AG04449 (cell line): ENCODE measurements around the gene CISH.

ENCODE experiments used
- CTCF ChIA-PET: fragments of 350-600 bp; formaldehyde crosslinking; extraction: SDS; loops from one replicate; lab custom pipeline; 2021; ENCODE audit warnings: antibody characterized with exemption; lab: Yijun Ruan, JAX
- POLR2A ChIA-PET: fragments of 400-600, 350-600 bp; formaldehyde crosslinking; extraction: SDS; loops from one replicate; lab custom pipeline; 2020; ENCODE audit warnings: antibody characterized with exemption, inconsistent platforms; lab: Yijun Ruan, JAX
- DNase-seq: peaks from one replicate; pipeline ENCODE4 v3.0.0-alpha.2; 2010; ENCODE audit warnings: low read depth, low spot score
- H3K4me3 ChIP-seq: 2 replicates; pipeline ENCODE4 v1.5.1; 2011; ENCODE audit warnings: low read depth, mild to moderate bottlenecking, control low read depth, low read length
- CTCF ChIP-seq: IDR thresholded peaks from one replicate; pipeline ENCODE4 v1.5.1; 2011; ENCODE audit warnings: mild to moderate bottlenecking, moderate library complexity, low read length, control low read depth, inconsistent platforms; ENCODE audit not compliant: insufficient read depth; ENCODE audit errors: missing control alignments

CISH gene

DNA sequence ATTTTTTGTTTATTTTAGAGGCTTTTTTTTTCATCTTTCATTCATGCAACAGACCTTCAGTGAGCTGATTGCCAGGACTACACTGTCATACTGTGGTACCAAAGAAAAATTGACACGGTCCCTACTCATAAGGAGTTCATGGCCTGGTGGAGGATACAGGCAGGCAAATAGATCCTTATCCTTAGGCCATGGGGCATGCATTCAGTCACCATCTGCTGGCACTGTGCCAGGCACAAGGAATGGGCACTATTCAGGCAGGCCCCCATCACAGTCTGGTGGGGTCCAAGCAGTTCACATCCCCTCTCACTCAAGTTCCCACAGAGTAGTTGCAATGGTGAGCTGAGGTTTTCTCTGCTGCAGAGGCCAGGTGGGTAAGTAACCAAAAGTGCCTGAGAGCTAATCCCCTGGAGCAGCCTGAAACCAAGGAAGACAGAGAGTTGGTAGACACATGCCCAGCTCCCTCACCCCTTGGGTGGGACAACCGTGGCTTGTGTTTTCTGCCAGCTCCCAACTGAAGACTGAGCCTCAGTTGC lies 17.3 kb downstream of the CISH start:
- no peak overlapping the region for H3K4me3 ChIP-seq
- no peak for DNase-seq
- CTCF ChIA-PET, result interaction anchor here (1.0 to 10.3 kb wide), 3 partner anchors 15 to 20 kb away, joined by 3 to 138 read pairs (median 94); partner anchors contain the start of genes CISH, HEMK1 and MAPKAPK3
- TF ChIP-seq CTCF, result no peak
- POLR2A ChIA-PET, result no interaction called here

DNA sequence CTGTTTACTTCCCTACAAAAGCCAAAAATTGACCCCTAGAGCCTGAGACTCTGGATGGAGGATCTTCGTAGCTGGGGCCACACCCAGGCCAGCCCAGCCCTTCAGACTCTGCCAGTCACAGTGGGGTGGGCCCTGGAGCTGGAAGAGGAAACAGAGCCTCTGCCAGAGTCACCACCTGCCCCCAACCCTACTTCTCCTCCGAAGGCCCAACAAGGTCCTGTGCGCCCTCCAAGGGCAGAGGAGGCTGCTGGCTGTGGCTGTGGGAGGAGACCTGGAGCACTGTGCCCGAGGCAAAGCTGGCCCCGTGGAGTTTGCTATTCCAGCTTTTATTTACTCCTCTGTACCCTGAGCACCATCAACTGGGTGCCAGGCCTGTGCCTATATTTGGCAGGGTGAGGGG lies 19.0 kb downstream of the CISH start:
- ChIA-PET CTCF (interaction anchor here (1.1 to 10.3 kb wide), 4 partner anchors 9 to 21 kb away, joined by 4 to 138 read pairs (median 50); partner anchors contain the start of genes CISH, HEMK1 and MAPKAPK3), POLR2A (interaction anchor here (1.0 to 1.3 kb wide), 2 partner anchors 19 to 24 kb away, joined by 4 to 6 read pairs; partner anchors contain the start of genes CISH and HEMK1)
- no peak for TF ChIP-seq CTCF
- no peak for DNase-seq
- H3K4me3 ChIP-seq, result no peak overlapping the region

DNA sequence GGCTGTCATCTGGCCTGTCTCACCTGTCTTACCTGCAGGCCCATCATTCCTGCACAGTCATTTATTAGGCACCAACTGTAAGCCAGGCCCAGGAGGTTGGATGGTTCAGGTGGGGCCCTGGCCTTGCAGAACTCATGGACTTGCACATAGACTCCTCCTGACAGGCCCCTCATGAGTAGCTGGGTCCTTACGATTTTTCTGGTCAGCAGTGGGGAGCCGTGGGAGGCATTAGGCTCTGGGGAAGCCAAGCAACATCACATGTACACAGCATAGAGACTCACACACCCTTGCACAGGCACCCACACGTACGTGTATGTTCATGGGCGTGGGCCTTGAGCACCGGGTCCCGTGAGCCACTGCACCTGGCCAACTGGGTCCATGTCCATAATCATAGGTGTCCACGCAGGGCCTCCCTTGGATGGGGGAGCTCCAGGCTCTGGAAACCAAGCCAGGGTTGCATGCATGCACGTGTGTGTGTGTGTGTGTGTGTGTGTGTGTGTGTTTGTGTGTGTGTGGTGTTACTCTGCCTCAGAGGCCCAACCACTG lies 20.3 kb downstream of the CISH start:
- CTCF ChIA-PET, result interaction anchor here (1.0 to 10.3 kb wide), 6 partner anchors 8 to 40 kb away, joined by 3 to 138 read pairs (median 5); partner anchors contain the start of genes CISH, HEMK1 and MAPKAPK3
- no peak for DNase-seq
- TF ChIP-seq CTCF, result no peak
- no peak overlapping the region for H3K4me3 ChIP-seq
- POLR2A ChIA-PET, result interaction anchor here (1.1 kb wide), 1 partner anchor 22 kb away, joined by 4 read pairs; the partner anchor contains the start of gene HEMK1

DNA sequence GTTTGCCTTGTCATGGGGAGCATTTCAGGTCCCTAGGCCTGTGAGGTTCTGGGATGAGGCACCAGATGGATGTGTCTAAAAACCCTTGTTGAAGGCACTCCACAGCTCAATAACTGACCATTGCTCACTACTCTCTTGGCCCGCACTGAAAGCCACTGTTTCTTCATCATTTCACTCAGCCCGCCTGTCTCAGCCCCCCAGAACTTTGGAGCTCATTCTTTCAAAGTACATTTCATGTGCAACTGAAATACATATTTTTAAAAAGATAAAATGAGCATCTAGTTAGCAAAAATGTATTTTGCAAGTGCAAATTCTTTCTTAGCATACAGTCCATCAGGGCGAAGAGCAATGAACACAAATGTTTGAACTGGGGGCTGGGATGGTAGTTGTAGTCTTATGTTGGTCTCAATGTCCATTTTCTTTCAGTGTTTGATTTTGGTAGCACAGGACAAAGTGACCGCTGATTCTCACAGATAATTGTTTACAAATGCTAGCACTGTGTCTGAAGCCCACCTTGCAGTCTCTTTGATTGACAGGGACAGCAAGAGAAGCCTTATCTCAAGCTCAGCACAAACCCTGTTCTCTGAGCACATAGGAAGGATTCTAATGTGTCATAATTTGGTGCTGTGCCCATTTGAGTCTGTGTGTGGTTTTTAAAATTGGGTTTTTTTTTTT lies 22.7 kb downstream of the CISH start:
- DNase-seq, result no peak
- CTCF ChIA-PET, result interaction anchor here (0.6 to 10.3 kb wide), 5 partner anchors 9 to 30 kb away, joined by 3 to 138 read pairs (median 4); partner anchors contain the start of genes CISH, HEMK1 and MAPKAPK3
- POLR2A ChIA-PET, result interaction anchor here (0.7 to 2.1 kb wide), 3 partner anchors 9 to 20 kb away, joined by 3 to 9 read pairs (median 4); partner anchors contain the start of gene HEMK1
- TF ChIP-seq CTCF, result no peak
- H3K4me3 ChIP-seq, result no peak overlapping the region

GRCh38 chr3:50587806-50588758 lies 23.5 kb downstream of the CISH start:
- DNase-seq, result no peak
- no peak for TF ChIP-seq CTCF
- ChIA-PET POLR2A (interaction anchor here (2.0 to 2.1 kb wide), 2 partner anchors 13 to 19 kb away, joined by 4 to 9 read pairs; partner anchors contain the start of gene HEMK1), CTCF (interaction anchor here (1.0 to 10.3 kb wide), 3 partner anchors 14 to 26 kb away, joined by 3 to 138 read pairs (median 94); partner anchors contain the start of genes CISH, HEMK1 and MAPKAPK3)
- no peak overlapping the region for H3K4me3 ChIP-seq
